Kidney epithelial cell (primary cell): ENCODE data around the gene HAAO. TPM values are rescaled to one million over a fixed set of nuclear protein-coding genes. Genes with fewer than 3 reads are reported as not detected.
"Not testable (repeated sequence)": the region's sequence is repeated elsewhere in the genome, so short reads cannot be mapped to it uniquely, and the experiment has no call there.

Experiments used
- DNase-seq: peaks from one replicate; pipeline ENCODE4 v3.0.0-alpha.2; 2010; ENCODE audit warnings: low read depth
- H3K27me3 ChIP-seq: 2 replicates; pipeline ENCODE4 v1.6.0; 2011; ENCODE audit warnings: low read length; ENCODE audit not compliant: control insufficient read depth, insufficient read depth
- H3K36me3 ChIP-seq: 2 replicates; pipeline ENCODE4 v1.5.1; 2011; ENCODE audit warnings: low read length; ENCODE audit not compliant: control insufficient read depth, insufficient read depth
- H3K4me3 ChIP-seq: 2 replicates; pipeline ENCODE4 v1.5.1; 2011; ENCODE audit warnings: low read depth, mild to moderate bottlenecking, control low read depth, low read length
- CTCF ChIP-seq: IDR thresholded peaks from 2 replicates; pipeline ENCODE4 v1.5.1; 2011; ENCODE audit warnings: mild to moderate bottlenecking, moderate library complexity, low read length, control low read depth, inconsistent platforms; ENCODE audit not compliant: insufficient read depth, poor library complexity, severe bottlenecking
- total RNA-seq: library from RNA; depleted of rRNA; stranded (reverse); fragments of >200 nt; gene quantifications from 2 replicates; pipeline ENCODE4 v1.2.3, GENCODE V29; 2015

HAAO gene
- total RNA-seq, 1 donor from 2014 or later: 1.5 TPM

- Histone ChIP-seq H3K36me3 (no peaks in the 10 kb centered on the region), H3K4me3 (no peak overlapping the region), H3K27me3 (no peaks in the 10 kb centered on the region)
- DNase-seq: no peak
- no peak for TF ChIP-seq CTCF
Measured at GRCh38 chr2:42733852-42734251, 58.5 kb downstream of the HAAO start.

- H3K4me3 ChIP-seq, DNase-seq, H3K36me3 ChIP-seq, H3K27me3 ChIP-seq: not testable (repeated sequence)
Measured at GRCh38 chr2:42731316-42731715, 61.1 kb downstream of the HAAO start.

- Histone ChIP-seq H3K36me3 (no peaks in the 10 kb centered on the region), H3K27me3 (no peaks in the 10 kb centered on the region), H3K4me3 (no peak overlapping the region)
- no peak for DNase-seq
- no peak for TF ChIP-seq CTCF
Measured at GRCh38 chr2:42726680-42727079, 65.7 kb downstream of the HAAO start.

GRCh38 chr2:42725657-42726056, 66.7 kb downstream of the HAAO start:
- Histone ChIP-seq H3K27me3 (no peaks in the 10 kb centered on the region), H3K4me3 (no peak overlapping the region), H3K36me3 (no peaks in the 10 kb centered on the region)
- no peak for TF ChIP-seq CTCF
- DNase-seq: no peak

- DNase-seq: no peak
- H3K4me3 ChIP-seq: no peak overlapping the region
- H3K27me3 ChIP-seq: no peaks in the 10 kb centered on the region
- no peak for TF ChIP-seq CTCF
- H3K36me3 ChIP-seq: no peaks in the 10 kb centered on the region
Measured at GRCh38 chr2:42724886-42725285, 67.5 kb downstream of the HAAO start.

- Histone ChIP-seq H3K4me3 (no peak overlapping the region), H3K27me3 (no peaks in the 10 kb centered on the region), H3K36me3 (no peaks in the 10 kb centered on the region)
- DNase-seq: no peak
- no peak for TF ChIP-seq CTCF
Measured at GRCh38 chr2:42723465-42723864, 68.9 kb downstream of the HAAO start.
